HEK293 (cell line): ENCODE measurements around the gene GPN3.

Experiments
- FEZF1 ChIP-seq: fragments of 450-650 bp; formaldehyde crosslinking; IDR thresholded peaks from 2 replicates; pipeline ENCODE4 v1.5.1; 2016; ENCODE audit warnings: missing biosample characterization, missing genetic modification characterization
- IKZF3 ChIP-seq: fragments of 450-650 bp; IDR thresholded peaks from 2 replicates; pipeline ENCODE4 v1.5.0; 2018; ENCODE audit warnings: missing biosample characterization, mild to moderate bottlenecking, missing genetic modification characterization, moderate library complexity
- ZNF133 ChIP-seq: fragments of 450-650 bp; formaldehyde crosslinking; IDR thresholded peaks from 2 replicates; pipeline ENCODE4 v1.5.1; 2016; ENCODE audit warnings: missing biosample characterization, missing genetic modification characterization
- ZNF146 ChIP-seq: fragments of 450-650 bp; formaldehyde crosslinking; IDR thresholded peaks from 2 replicates; pipeline ENCODE4 v1.5.1; 2016; ENCODE audit warnings: missing biosample characterization, missing genetic modification characterization
- ZNF311 ChIP-seq: fragments of 450-650 bp; formaldehyde crosslinking; IDR thresholded peaks from 2 replicates; pipeline ENCODE4 v1.5.1; 2017; ENCODE audit warnings: missing biosample characterization, missing genetic modification characterization, borderline replicate concordance
- ZNF350 ChIP-seq: fragments of 450-650 bp; formaldehyde crosslinking; IDR thresholded peaks from 2 replicates; pipeline ENCODE4 v1.5.0; 2017; ENCODE audit warnings: missing biosample characterization, mild to moderate bottlenecking, missing genetic modification characterization
- ZNF391 ChIP-seq: fragments of 450-650 bp; formaldehyde crosslinking; IDR thresholded peaks from 2 replicates; pipeline ENCODE4 v1.5.1; 2016; ENCODE audit warnings: low read depth, missing biosample characterization, missing genetic modification characterization, borderline replicate concordance
- ZNF670 ChIP-seq: fragments of 450-650 bp; formaldehyde crosslinking; IDR thresholded peaks from 2 replicates; pipeline ENCODE4 v1.5.1; 2016; ENCODE audit warnings: missing biosample characterization, missing genetic modification characterization, low read depth
- ZNF785 ChIP-seq: fragments of 450-650 bp; formaldehyde crosslinking; IDR thresholded peaks from 2 replicates; pipeline ENCODE4 v1.5.1; 2016; ENCODE audit warnings: missing biosample characterization, missing genetic modification characterization
- TF ChIP-seq, protein P1 (sequence below): fragments of 450-650 bp; formaldehyde crosslinking; IDR thresholded peaks from 2 replicates; pipeline ENCODE4 v1.5.1; 2016; ENCODE audit warnings: missing biosample characterization, missing genetic modification characterization
- TF ChIP-seq, protein P2 (sequence below): fragments of 450-650 bp; formaldehyde crosslinking; IDR thresholded peaks from 2 replicates; pipeline ENCODE4 v1.5.1; 2016; ENCODE audit warnings: missing biosample characterization, missing genetic modification characterization
- TF ChIP-seq, protein P3 (sequence below): fragments of 450-650 bp; formaldehyde crosslinking; IDR thresholded peaks from 2 replicates; pipeline ENCODE4 v1.5.1; 2016; ENCODE audit warnings: missing biosample characterization, missing genetic modification characterization, low read depth
- TF ChIP-seq, protein P4 (sequence below): fragments of 450-650 bp; formaldehyde crosslinking; IDR thresholded peaks from 2 replicates; pipeline ENCODE4 v1.5.1; 2016; ENCODE audit warnings: missing biosample characterization, missing genetic modification characterization

DNA sequence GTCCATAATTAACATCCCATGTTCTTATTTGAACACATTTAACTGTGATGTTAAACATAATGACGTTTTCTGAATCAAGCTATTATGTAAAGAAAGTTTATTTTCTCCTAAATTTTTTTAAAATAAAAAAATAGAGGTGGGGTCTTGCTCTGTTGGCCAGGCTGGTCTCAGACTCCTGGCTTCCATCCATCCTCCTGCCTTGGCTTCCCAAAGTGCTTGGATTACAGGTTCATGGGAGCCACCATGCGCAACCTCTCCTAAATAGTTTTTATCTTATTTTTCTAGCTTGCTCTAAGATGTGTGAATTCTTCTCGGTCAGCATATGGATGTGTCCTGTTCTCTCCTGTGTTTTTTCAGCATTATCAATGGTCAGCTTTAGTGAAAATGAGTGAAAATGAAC, 37.3 kb upstream of the GPN3 start:
- TF ChIP-seq, protein P1, sequence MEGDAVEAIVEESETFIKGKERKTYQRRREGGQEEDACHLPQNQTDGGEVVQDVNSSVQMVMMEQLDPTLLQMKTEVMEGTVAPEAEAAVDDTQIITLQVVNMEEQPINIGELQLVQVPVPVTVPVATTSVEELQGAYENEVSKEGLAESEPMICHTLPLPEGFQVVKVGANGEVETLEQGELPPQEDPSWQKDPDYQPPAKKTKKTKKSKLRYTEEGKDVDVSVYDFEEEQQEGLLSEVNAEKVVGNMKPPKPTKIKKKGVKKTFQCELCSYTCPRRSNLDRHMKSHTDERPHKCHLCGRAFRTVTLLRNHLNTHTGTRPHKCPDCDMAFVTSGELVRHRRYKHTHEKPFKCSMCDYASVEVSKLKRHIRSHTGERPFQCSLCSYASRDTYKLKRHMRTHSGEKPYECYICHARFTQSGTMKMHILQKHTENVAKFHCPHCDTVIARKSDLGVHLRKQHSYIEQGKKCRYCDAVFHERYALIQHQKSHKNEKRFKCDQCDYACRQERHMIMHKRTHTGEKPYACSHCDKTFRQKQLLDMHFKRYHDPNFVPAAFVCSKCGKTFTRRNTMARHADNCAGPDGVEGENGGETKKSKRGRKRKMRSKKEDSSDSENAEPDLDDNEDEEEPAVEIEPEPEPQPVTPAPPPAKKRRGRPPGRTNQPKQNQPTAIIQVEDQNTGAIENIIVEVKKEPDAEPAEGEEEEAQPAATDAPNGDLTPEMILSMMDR: no peak
- TF ChIP-seq, protein P2, sequence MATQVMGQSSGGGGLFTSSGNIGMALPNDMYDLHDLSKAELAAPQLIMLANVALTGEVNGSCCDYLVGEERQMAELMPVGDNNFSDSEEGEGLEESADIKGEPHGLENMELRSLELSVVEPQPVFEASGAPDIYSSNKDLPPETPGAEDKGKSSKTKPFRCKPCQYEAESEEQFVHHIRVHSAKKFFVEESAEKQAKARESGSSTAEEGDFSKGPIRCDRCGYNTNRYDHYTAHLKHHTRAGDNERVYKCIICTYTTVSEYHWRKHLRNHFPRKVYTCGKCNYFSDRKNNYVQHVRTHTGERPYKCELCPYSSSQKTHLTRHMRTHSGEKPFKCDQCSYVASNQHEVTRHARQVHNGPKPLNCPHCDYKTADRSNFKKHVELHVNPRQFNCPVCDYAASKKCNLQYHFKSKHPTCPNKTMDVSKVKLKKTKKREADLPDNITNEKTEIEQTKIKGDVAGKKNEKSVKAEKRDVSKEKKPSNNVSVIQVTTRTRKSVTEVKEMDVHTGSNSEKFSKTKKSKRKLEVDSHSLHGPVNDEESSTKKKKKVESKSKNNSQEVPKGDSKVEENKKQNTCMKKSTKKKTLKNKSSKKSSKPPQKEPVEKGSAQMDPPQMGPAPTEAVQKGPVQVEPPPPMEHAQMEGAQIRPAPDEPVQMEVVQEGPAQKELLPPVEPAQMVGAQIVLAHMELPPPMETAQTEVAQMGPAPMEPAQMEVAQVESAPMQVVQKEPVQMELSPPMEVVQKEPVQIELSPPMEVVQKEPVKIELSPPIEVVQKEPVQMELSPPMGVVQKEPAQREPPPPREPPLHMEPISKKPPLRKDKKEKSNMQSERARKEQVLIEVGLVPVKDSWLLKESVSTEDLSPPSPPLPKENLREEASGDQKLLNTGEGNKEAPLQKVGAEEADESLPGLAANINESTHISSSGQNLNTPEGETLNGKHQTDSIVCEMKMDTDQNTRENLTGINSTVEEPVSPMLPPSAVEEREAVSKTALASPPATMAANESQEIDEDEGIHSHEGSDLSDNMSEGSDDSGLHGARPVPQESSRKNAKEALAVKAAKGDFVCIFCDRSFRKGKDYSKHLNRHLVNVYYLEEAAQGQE (tag by site-specific recombination): no peak
- TF ChIP-seq ZNF785 (tag by site-specific recombination) (no peak), ZNF350 (tag by site-specific recombination) (no peak), IKZF3 (tag by site-specific recombination) (no peak), ZNF146 (no peak), ZNF311 (tag by site-specific recombination) (no peak), ZNF133 (tag by site-specific recombination) (no peak), ZNF670 (tag by site-specific recombination) (no peak), FEZF1 (tag by site-specific recombination) (no peak), ZNF391 (tag by site-specific recombination) (no peak)
- TF ChIP-seq, protein P3, sequence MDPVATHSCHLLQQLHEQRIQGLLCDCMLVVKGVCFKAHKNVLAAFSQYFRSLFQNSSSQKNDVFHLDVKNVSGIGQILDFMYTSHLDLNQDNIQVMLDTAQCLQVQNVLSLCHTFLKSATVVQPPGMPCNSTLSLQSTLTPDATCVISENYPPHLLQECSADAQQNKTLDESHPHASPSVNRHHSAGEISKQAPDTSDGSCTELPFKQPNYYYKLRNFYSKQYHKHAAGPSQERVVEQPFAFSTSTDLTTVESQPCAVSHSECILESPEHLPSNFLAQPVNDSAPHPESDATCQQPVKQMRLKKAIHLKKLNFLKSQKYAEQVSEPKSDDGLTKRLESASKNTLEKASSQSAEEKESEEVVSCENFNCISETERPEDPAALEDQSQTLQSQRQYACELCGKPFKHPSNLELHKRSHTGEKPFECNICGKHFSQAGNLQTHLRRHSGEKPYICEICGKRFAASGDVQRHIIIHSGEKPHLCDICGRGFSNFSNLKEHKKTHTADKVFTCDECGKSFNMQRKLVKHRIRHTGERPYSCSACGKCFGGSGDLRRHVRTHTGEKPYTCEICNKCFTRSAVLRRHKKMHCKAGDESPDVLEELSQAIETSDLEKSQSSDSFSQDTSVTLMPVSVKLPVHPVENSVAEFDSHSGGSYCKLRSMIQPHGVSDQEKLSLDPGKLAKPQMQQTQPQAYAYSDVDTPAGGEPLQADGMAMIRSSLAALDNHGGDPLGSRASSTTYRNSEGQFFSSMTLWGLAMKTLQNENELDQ (tag by site-specific recombination): no peak
- TF ChIP-seq, protein P4, sequence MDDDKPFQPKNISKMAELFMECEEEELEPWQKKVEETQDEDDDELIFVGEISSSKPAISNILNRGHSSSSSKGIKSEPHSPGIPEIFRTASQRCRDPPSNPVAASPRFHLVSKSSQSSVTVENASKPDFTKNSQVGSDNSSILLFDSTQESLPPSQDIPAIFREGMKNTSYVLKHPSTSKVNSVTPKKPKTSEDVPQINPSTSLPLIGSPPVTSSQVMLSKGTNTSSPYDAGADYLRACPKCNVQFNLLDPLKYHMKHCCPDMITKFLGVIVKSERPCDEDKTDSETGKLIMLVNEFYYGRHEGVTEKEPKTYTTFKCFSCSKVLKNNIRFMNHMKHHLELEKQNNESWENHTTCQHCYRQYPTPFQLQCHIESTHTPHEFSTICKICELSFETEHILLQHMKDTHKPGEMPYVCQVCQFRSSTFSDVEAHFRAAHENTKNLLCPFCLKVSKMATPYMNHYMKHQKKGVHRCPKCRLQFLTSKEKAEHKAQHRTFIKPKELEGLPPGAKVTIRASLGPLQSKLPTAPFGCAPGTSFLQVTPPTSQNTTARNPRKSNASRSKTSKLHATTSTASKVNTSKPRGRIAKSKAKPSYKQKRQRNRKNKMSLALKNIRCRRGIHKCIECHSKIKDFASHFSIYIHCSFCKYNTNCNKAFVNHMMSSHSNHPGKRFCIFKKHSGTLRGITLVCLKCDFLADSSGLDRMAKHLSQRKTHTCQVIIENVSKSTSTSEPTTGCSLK (tag by site-specific recombination): no peak
